ENCODE data around the gene NDUFS7.

DNA sequence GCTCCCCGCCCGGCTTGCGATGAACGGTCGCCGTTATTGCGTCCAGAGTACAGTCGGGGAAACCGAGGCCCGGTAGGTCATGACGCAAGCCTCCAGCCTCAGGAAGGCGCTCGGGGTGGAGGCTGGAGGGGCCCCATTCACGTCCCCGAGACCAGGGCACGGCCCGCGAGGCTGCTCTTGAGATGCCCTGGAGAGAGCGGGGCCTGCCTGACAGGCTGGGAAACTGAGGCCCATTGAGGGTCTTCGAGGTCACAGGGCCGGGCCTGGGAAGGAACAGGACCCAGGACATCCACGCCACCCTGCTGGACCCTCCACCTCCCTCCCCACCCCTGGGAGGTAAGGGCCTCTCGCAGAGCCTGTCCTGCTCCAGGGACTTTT lies 367 bp downstream of the NDUFS7 start:
- no peak for TF ChIP-seq POLR2A (IDR thresholded peaks at IDR 0.05; ENCODE audit: low read depth, low read length)
- TF ChIP-seq TAF1 (IDR thresholded peaks at IDR 0.05; ENCODE audit: borderline replicate concordance, low read depth, low read length): no peak
- TF ChIP-seq POLR2AphosphoS5 (IDR thresholded peaks at IDR 0.05; ENCODE audit: low read depth, low read length): no peak
